ENCODE data around the gene ARHGAP24. TPM values are rescaled to one million over a fixed set of nuclear protein-coding genes. Genes with fewer than 3 reads are reported as not detected.

Gene ARHGAP24
- polyA plus RNA-seq, 2 of the 4 experiments (the other 2 are of a cell fraction): 1.7 to 12.1 TPM

DNA sequence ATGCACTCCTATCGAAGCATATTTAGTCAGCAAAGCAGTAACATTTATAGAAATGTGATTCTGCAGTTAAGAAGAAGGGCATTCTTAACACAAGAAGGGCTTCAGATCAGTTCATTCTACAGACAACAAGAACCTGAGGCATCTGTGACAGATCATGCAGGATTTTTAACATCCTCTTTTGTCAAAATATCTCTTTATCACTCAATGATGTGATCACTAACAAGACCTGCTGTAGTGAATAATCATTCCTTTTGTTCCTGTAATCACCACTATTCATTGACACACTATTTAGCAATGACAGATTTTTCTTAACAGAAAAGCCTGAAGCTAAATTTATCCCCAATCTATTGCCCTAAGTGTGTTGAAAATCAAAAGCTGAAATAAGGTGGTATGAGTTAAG lies 47.8 kb upstream of the ARHGAP24 start:
- FAIRE-seq: no peak
- TF ChIP-seq ZSCAN20 (CRISPR knock-in tag; IDR thresholded peaks at IDR 0.05) (no peak), KDM1A (IDR thresholded peaks at IDR 0.05; ENCODE audit: low read depth) (no peak)
- TF ChIP-seq, protein P1, sequence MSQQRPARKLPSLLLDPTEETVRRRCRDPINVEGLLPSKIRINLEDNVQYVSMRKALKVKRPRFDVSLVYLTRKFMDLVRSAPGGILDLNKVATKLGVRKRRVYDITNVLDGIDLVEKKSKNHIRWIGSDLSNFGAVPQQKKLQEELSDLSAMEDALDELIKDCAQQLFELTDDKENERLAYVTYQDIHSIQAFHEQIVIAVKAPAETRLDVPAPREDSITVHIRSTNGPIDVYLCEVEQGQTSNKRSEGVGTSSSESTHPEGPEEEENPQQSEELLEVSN (IDR thresholded peaks at IDR 0.05; ENCODE audit: borderline replicate concordance, low read depth): no peak
- Histone ChIP-seq H3K4me3 (no peak overlapping the region), H3K27ac (no peak overlapping the region), H3K4me1 (peaks cover 21% of the 10 kb centered on the region; the same call in 2 of the 3 replicates), H3K4me2 (no peak overlapping the region), H3K9me3 (no peaks in the 10 kb centered on the region)
- WGBS (ENCODE audit: missing lambda C conversion rate): 33% methylated on average over 1 of the region's 1 CpG
- no peak for DNase-seq (ENCODE audit: low read depth in 1 of 2, low spot score in 1 of 2)
- ChIA-PET CTCF (no interaction called here), POLR2A (no interaction called here)
- ATAC-seq: no peak

DNA sequence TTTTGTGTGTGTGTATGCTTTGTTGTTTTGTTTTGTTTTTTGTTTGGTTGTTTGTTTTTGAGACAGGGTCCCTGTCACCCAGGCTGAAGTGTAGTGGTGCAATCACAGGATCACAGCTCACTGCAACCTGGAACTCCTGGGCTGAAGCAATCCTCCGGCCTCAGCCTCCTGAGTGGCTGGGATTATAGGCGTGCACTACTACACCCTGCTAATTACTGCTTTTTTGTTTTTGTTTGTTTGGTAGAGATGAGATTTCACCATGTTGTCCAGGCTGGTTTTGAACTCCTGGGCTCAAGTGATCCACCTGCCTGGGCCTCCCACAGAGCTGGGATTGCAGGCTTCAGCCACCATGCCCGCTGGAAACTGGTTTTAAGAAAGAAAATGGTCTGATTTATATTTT lies 44.7 kb upstream of the ARHGAP24 start:
- no peak for TF ChIP-seq MAZ (IDR thresholded peaks at IDR 0.05; ENCODE audit: borderline replicate concordance, low read depth, low read length)
- TF ChIP-seq RARB (CRISPR knock-in tag; IDR thresholded peaks at IDR 0.05): no peak
- TF ChIP-seq EHF (CRISPR knock-in tag; IDR thresholded peaks at IDR 0.05): no peak
- TF ChIP-seq MAFK (IDR thresholded peaks at IDR 0.05; ENCODE audit: partially characterized antibody): no peak
- TF ChIP-seq KDM1A (IDR thresholded peaks at IDR 0.05; ENCODE audit: low read depth): no peak
- no peak for TF ChIP-seq RAD21 (conservative IDR thresholded peaks at IDR 0.05 in 1 of 2, IDR thresholded peaks at IDR 0.05 in 1 of 2)
- TF ChIP-seq, protein P2, sequence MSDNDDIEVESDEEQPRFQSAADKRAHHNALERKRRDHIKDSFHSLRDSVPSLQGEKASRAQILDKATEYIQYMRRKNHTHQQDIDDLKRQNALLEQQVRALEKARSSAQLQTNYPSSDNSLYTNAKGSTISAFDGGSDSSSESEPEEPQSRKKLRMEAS (IDR thresholded peaks at IDR 0.05): no peak
- TF ChIP-seq, protein P3, sequence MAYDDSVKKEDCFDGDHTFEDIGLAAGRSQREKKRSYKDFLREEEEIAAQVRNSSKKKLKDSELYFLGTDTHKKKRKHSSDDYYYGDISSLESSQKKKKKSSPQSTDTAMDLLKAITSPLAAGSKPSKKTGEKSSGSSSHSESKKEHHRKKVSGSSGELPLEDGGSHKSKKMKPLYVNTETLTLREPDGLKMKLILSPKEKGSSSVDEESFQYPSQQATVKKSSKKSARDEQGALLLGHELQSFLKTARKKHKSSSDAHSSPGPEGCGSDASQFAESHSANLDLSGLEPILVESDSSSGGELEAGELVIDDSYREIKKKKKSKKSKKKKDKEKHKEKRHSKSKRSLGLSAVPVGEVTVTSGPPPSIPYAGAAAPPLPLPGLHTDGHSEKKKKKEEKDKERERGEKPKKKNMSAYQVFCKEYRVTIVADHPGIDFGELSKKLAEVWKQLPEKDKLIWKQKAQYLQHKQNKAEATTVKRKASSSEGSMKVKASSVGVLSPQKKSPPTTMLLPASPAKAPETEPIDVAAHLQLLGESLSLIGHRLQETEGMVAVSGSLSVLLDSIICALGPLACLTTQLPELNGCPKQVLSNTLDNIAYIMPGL (CRISPR knock-in tag; IDR thresholded peaks at IDR 0.05; ENCODE audit: borderline replicate concordance): no peak
- no peak for TF ChIP-seq JUN (IDR thresholded peaks at IDR 0.05)
- no peak for TF ChIP-seq HOXB13 (CRISPR knock-in tag; IDR thresholded peaks at IDR 0.05; ENCODE audit: low read depth)
- no peaks in the 10 kb centered on the region for H3K9me3 ChIP-seq
- ATAC-seq (no peak), FAIRE-seq (no peak), DNase-seq (ENCODE audit: low read depth in 1 of 2, low spot score in 1 of 2) (no peak)
- H3K4me2 ChIP-seq: peak overlapping the region; percentile 40; the same call in 2 of the 3 replicates
- peak overlapping the region in 1 of 2 experiments; percentile 5; a peak in 2 of 6 replicates for H3K27ac ChIP-seq
- peaks cover 21% of the 10 kb centered on the region; the same call in 2 of the 3 replicates for H3K4me1 ChIP-seq
- H3K4me3 ChIP-seq: no peak overlapping the region
- 85% methylated on average over 3 of the region's 3 CpGs for WGBS (ENCODE audit: missing lambda C conversion rate)
- ChIA-PET CTCF (interaction anchor here (0.6 to 1.0 kb wide), 3 partner anchors 18 to 317 kb away, joined by 3 to 4 read pairs (median 3); no protein-coding TSS in a partner anchor), POLR2A (no interaction called here)

DNA sequence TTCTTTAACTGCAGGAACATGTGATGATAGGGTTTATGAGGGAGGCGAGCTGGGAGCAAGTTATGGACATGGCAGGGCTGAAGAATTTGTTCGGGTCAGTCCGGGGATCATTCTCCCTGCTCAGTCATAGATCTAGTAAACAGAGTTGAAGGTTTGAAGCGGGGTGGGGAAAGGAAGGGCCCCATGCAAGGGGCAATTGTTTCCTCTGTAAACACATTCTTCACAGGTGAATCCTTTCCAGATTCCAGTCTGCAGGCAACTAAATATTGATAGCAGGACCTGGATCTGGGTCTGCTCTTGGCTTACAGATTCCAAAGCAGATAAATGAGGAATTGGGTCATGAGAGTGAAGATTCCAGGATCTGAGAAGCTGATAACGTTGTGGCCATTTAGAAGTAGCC lies 44.3 kb upstream of the ARHGAP24 start:
- Histone ChIP-seq H3K9me3 (no peaks in the 10 kb centered on the region), H3K4me3 (no peak overlapping the region), H3K4me2 (peak overlapping the region; percentile 40), H3K4me1 (peaks cover 21% of the 10 kb centered on the region; the same call in 2 of the 3 replicates), H3K27ac (peak overlapping the region in 1 of 2 experiments; percentile 5; a peak in 1 of 6 replicates)
- WGBS (ENCODE audit: missing lambda C conversion rate): 3% methylated on average over 5 of the region's 5 CpGs
- ChIA-PET POLR2A (no interaction called here), CTCF (interaction anchor here (0.6 to 1.0 kb wide), 2 partner anchors 18 to 316 kb away, joined by 3 read pairs; no protein-coding TSS in a partner anchor)
- ATAC-seq: peak; percentile 47 to 79; a peak in 5 of 6 replicates
- FAIRE-seq: no peak
- DNase-seq (ENCODE audit: low read depth in 1 of 2, low spot score in 1 of 2): peak; percentile 11 to 52
- TF ChIP-seq GATA3 (IDR thresholded peaks at IDR 0.05; ENCODE audit: borderline replicate concordance) (peak; percentile 78), ESRRA (IDR thresholded peaks at IDR 0.05; ENCODE audit: borderline replicate concordance, low read length) (no peak), EHMT2 (IDR thresholded peaks at IDR 0.05; ENCODE audit: low read depth) (no peak)
- TF ChIP-seq, protein P3 (CRISPR knock-in tag; IDR thresholded peaks at IDR 0.05; ENCODE audit: borderline replicate concordance): no peak

Data from A549 (cell line).